ENCODE results near the gene NT5DC4.

Gene NT5DC4

GRCh38 chr2:112720785-112721184 lies at the start of gene NT5DC4:
NT5DC4 (plus strand) TSS chr2:112721020; CDS start chr2:112721080, 60 bp downstream.
- Histone ChIP-seq H3K9me3 (ENCODE audit: control insufficient read depth, low read length) (no peaks in the 10 kb centered on the region), H3K79me2 (no peaks in the 10 kb centered on the region), H3K4me1 (no peaks in the 10 kb centered on the region), H3K4me2 (ENCODE audit: low read length) (no peak within 1 kb of the TSS), H3K27ac (no peak within 1 kb of the TSS), H3K36me3 (ENCODE audit: control insufficient read depth, insufficient read depth, low read length) (no peaks in the 10 kb centered on the region), H3K9ac (no peak within 1 kb of the TSS), H3K4me3 (ENCODE audit: low read depth, low read length) (no peak within 1 kb of the TSS), H3K27me3 (ENCODE audit: control insufficient read depth, insufficient read depth, low read length) (no peaks in the 10 kb centered on the region), H2AFZ (no peak within 1 kb of the TSS)
- TF ChIP-seq CTCF (IDR thresholded peaks at IDR 0.05), result no peak

- H3K4me2 ChIP-seq (ENCODE audit: low read length), result no peak overlapping the region
- H3K9me3 ChIP-seq (ENCODE audit: control insufficient read depth, low read length), result no peaks in the 10 kb centered on the region
- H2AFZ ChIP-seq, result no peak overlapping the region
- H3K79me2 ChIP-seq, result no peaks in the 10 kb centered on the region
- H3K4me3 ChIP-seq (ENCODE audit: low read depth, low read length), result no peak overlapping the region
- H3K36me3 ChIP-seq (ENCODE audit: control insufficient read depth, insufficient read depth, low read length), result no peaks in the 10 kb centered on the region
- TF ChIP-seq CTCF (IDR thresholded peaks at IDR 0.05), result no peak
- H3K27ac ChIP-seq, result no peak overlapping the region
- no peaks in the 10 kb centered on the region for H3K27me3 ChIP-seq (ENCODE audit: control insufficient read depth, insufficient read depth, low read length)
- H3K9ac ChIP-seq, result no peak overlapping the region
- no peaks in the 10 kb centered on the region for H3K4me1 ChIP-seq
Measured at GRCh38 chr2:112671801-112672200, 49.0 kb upstream of the NT5DC4 start.

- no peak overlapping the region for H3K4me3 ChIP-seq (ENCODE audit: low read depth, low read length)
- H2AFZ ChIP-seq, result no peak overlapping the region
- no peaks in the 10 kb centered on the region for H3K79me2 ChIP-seq
- no peaks in the 10 kb centered on the region for H3K4me1 ChIP-seq
- H3K9me3 ChIP-seq (ENCODE audit: control insufficient read depth, low read length), result no peaks in the 10 kb centered on the region
- no peaks in the 10 kb centered on the region for H3K36me3 ChIP-seq (ENCODE audit: control insufficient read depth, insufficient read depth, low read length)
- no peak overlapping the region for H3K4me2 ChIP-seq (ENCODE audit: low read length)
- TF ChIP-seq CTCF (IDR thresholded peaks at IDR 0.05), result no peak
- no peaks in the 10 kb centered on the region for H3K27me3 ChIP-seq (ENCODE audit: control insufficient read depth, insufficient read depth, low read length)
- H3K27ac ChIP-seq, result no peak overlapping the region
- no peak overlapping the region for H3K9ac ChIP-seq
Measured at GRCh38 chr2:112673008-112673407, 47.8 kb upstream of the NT5DC4 start.

GRCh38 chr2:112674229-112674628 lies 46.6 kb upstream of the NT5DC4 start:
- no peaks in the 10 kb centered on the region for H3K27me3 ChIP-seq (ENCODE audit: control insufficient read depth, insufficient read depth, low read length)
- no peak overlapping the region for H3K4me3 ChIP-seq (ENCODE audit: low read depth, low read length)
- no peaks in the 10 kb centered on the region for H3K36me3 ChIP-seq (ENCODE audit: control insufficient read depth, insufficient read depth, low read length)
- no peak overlapping the region for H2AFZ ChIP-seq
- no peak overlapping the region for H3K27ac ChIP-seq
- H3K79me2 ChIP-seq, result no peaks in the 10 kb centered on the region
- H3K4me2 ChIP-seq (ENCODE audit: low read length), result no peak overlapping the region
- no peak for TF ChIP-seq CTCF (IDR thresholded peaks at IDR 0.05)
- no peaks in the 10 kb centered on the region for H3K9me3 ChIP-seq (ENCODE audit: control insufficient read depth, low read length)
- no peak overlapping the region for H3K9ac ChIP-seq
- H3K4me1 ChIP-seq, result no peaks in the 10 kb centered on the region

- Histone ChIP-seq H3K27ac (no peak overlapping the region), H3K9me3 (ENCODE audit: control insufficient read depth, low read length) (no peaks in the 10 kb centered on the region), H2AFZ (no peak overlapping the region), H3K36me3 (ENCODE audit: control insufficient read depth, insufficient read depth, low read length) (no peaks in the 10 kb centered on the region), H3K9ac (no peak overlapping the region), H3K4me1 (no peaks in the 10 kb centered on the region), H3K79me2 (no peaks in the 10 kb centered on the region), H3K27me3 (ENCODE audit: control insufficient read depth, insufficient read depth, low read length) (no peaks in the 10 kb centered on the region), H3K4me3 (ENCODE audit: low read depth, low read length) (no peak overlapping the region), H3K4me2 (ENCODE audit: low read length) (no peak overlapping the region)
- no peak for TF ChIP-seq CTCF (IDR thresholded peaks at IDR 0.05)
Measured at GRCh38 chr2:112679484-112679883, 41.3 kb upstream of the NT5DC4 start.

All from parathyroid adenoma (tissue), 2 donors.